Measurements from ENCODE around the gene MLIP.
"Not testable (repeated sequence)": the region's sequence is repeated elsewhere in the genome, so short reads cannot be mapped to it uniquely, and the experiment has no call there.

Gene MLIP

DNA sequence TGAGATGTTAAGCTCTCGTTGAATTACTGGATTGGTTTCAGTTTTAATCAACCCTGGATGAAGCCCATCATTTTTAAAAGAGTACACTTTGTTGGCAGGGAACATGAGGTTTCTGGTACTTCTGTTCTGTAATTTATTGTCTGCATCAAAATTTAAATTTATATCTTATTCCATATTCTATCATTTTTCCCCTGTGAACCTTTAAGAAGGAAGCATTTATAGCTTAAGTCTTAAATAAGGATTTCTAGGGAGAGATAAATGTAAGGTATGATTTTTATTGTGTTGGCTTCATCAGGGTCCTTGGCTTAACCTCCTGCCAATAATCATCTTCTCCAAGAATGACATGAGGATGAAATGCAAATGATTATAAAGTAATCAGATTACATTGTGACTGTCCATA lies 40.6 kb downstream of the MLIP start:
- DNase-seq: no peak

GRCh38 chr6:54156650-54157250 lies 45.5 kb downstream of the MLIP start:
- no peak for DNase-seq

DNA sequence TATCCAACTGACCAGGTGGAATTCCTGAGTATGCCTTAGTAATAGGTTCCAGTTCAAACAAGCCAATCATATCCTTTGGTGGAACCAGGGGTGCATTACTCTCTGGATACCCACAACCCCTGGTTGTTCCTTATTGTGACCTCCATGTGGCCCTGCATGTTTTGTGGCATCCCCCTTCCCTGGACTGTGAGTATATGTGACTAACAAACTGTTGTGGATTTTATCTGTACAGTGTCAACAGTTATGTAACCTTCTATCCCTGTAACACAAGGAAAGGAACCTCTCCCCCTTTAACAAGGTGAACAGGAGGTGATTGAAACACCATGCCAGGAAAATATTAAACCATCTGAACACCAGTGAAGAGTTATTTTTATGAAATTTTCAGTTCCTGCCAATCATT lies 46.2 kb downstream of the MLIP start:
- DNase-seq: no peak

GRCh38 chr6:54173089-54173488 lies 61.8 kb downstream of the MLIP start:
- no peak for DNase-seq

DNA sequence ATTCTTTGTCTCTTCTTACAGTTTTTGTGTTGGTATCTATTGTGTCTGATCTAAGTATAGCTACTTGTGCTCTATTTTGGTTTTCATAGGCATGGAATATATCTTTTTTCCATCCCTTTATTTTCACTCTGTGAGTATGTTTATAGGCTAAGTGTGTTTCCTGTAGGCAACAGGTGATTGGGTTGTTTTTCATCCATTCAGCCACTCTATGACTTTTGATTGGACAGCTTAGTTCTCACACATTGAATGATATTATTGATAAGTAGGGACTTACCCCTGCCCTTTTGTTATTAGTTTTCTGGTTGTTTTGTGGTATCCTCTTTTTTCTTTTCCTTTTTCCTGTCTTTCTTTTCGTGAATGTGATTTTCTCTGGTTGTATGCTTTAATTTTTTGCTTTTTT lies 67.9 kb downstream of the MLIP start:
- no peak for DNase-seq

DNA sequence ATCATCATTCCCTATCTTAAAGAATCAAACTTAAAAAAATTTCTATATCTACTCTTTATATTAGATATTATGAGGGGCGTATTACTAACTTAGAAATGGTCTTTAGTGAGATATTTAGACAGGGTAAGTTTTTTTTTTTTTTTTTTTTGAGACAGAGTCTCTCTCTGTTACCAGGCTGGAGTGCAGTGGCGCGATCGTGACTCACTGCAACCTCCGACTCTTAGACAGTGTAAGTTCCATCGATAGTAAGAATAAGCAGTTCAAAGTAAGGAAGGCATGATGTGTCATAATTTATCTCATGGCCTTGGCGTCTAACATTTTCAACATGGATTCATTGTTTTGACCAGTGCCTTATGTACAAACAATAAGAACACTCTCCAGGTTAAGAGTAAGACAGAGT lies 72.4 kb downstream of the MLIP start:
- DNase-seq: no peak

DNA sequence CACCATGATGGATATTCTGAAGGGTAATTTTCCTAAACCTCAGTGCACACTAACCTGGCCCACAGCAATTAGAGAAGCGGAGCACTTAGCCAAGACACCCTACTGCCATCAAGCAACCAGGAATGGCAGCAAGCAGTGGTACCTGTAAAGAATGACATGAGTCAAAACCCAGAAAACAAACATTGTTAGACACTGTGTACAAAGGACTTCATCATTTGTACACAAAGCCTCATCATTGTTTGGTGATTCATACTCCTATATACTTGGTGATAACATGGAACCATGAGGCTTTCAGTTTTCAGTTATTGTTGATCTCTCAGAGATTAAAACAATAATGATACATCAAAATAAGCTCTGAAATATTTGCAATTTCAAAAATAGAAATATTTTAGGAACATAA lies 74.6 kb downstream of the MLIP start:
- DNase-seq: no peak

DNA sequence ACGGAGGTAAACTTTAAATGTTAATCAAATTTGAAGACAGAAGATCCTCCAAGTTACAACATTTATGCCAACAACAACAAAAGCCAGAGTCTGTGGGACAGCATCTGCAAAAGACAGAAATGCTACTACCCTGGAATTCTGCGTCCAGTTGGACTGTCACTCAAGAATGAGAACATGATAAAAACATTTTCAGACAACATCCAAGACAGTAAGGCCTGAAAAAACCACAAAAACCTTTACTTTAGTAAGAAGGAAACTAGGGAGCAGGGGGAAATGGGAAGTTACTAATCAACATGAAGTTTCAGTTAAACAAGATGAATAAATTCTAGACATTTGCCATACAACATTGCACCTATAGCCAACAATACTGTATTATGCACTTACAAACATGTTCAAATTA lies 77.6 kb downstream of the MLIP start:
- DNase-seq: no peak

- DNase-seq: no peak
Measured at GRCh38 chr6:54191461-54191860, 80.2 kb downstream of the MLIP start.

DNA sequence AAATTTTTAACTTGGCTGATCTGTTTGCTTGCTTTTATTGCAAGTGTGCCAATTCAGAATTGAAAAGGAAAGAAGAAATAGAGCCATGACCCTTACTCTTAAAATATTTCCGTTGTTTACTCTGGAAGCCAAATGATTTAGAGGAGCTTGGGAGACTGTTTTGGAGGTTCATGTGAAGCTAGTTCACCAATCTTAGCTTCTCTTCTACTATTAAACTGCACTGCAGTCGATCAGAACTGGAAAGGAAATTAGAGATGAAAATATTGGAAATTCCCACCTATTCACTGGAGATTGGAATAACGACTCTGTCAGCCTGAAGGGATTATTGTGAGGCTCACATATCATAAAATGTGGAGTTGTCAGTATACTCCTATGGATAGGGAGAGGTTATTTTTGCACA lies 81.8 kb downstream of the MLIP start:
- no peak for DNase-seq

DNA sequence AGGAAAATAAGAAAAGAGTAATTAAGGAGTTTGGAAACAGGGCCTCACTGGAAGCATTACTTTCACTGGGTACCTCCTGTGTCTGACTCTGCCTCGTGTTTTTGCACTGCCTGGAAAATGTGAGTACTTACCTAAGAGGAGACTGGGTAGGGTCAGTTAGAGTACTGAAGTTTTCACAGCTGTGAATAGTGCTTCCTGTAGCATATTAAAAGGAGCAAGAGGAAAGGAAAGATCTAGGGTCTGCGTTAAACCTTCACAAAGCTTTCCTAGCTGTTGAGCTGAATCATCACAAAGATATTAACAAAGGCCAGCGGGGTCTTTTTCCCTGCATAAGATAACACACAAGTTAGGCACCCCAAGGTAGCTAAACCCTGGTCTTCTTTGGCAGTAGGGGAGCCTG lies 82.3 kb downstream of the MLIP start:
- no peak for DNase-seq

GRCh38 chr6:54194067-54194466 lies 82.8 kb downstream of the MLIP start:
- DNase-seq: no peak

DNA sequence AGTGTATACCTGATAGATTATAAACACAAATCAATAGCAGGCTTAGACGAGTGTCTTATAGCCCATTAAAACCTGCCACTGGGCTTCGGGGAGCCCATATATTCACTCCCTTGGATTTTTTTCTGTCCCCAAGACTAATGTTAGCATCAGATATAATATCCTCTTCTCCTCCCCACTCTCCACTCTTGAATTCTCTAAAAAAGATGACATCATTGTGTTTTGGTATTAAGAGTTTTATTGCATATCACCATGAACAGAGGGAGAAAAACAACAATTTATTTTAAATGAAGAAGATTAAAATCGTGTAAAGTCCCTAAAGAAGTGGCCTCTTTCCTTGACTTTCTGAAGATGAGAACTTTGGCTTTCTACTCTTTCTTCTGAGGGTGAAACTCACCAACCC lies 84.4 kb downstream of the MLIP start:
- no peak for DNase-seq

- no peak for DNase-seq
Measured at GRCh38 chr6:54196905-54197304, 85.7 kb downstream of the MLIP start.

DNA sequence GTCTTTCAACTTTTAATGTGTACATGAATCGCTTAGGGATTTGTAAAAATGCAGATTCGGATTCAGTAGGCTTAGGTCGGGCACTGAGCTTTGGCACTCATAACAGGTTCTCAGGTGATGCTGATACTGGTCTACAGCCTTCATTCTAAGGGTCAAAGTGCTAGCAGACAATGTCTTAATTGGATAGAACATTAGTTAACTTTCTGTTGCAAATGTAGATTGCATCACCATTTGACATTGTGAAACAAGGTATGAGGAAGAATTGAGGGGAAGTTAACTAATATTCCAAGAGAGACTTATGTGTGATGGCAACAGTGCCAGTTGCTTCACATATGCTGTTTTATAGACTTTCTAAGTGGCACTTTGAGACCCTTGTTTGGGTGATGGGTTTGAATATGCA lies 86.9 kb downstream of the MLIP start:
- no peak for DNase-seq

DNA sequence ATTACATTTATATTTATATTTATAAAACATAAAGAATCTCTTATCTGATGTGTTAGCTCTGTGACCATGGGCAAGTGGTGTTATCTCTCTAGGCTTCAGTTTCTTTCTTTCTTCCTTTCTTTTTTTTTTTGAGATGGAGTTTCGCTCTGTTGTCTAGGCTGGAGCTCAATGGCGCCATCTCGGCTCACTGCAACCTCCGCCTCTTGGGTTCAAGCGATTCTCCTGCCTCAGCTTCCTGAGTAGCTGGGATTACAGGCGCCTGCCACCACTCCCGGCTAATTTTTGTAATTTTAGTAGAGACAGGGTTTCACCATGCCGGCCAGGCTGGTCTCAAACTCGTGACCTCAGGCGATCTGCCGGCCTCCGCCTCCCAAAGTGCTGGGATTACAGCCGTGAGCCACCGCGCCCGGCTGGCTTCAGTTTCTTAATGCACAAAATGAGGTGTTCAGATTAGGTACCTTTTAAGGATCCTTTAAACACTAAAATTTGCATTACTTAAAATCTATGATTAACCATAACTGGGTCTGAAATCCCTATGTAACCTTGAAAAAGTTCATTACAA lies 92.3 kb downstream of the MLIP start:
- not testable (repeated sequence) for DNase-seq

DNA sequence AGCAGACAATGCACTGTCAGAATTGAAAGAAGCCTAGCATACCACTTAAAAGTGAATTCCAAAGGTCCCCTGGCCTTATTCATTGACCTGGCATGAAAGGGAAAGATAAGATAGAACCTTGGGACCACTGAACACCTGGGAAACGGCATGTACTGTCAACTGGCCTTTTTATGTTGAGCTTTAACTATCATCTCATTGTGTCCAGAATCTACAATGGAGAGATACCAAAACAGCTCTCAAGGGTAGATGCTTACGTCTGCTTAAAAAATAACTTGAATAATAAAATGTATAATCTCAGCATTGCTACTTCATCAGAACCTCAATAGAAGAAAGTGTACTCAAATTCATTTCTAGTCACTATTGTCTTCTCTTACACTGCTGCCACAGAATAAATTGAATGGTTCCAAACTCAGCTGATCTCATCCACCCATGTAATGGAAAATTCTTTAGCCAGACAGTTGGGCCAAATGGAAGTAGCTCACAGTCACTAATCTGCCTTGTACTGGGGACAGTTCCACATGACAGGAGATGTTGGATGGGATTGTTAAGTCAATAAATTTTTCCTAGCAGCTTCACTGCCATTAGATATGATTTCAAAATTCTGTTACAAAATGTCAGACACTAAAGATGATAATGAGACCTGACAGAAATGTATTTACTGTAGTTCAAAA lies 93.8 kb downstream of the MLIP start:
- DNase-seq: no peak

DNA sequence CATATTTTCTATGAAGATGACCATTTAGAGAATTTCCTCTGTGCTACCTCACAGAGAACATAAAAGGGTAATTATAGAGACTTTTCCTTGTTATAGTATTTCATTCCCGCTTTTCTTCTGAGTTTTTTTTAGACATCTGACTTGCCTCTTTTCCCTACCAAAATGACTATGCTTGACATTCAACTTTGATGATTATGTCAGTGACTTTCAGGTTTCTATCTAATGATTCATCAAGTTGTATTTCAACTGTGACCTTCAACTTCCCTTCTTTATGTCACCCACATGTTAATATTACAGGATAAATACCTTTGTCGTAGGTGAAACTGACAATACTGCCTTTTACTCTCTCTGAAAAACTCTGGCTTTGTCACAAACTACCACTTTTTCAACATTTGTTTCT lies 95.3 kb downstream of the MLIP start:
- DNase-seq: no peak

GRCh38 chr6:54209983-54210382 lies 98.7 kb downstream of the MLIP start:
- DNase-seq: not testable (repeated sequence)

- no peak for DNase-seq
Measured at GRCh38 chr6:54214286-54214685, 103.0 kb downstream of the MLIP start.

DNA sequence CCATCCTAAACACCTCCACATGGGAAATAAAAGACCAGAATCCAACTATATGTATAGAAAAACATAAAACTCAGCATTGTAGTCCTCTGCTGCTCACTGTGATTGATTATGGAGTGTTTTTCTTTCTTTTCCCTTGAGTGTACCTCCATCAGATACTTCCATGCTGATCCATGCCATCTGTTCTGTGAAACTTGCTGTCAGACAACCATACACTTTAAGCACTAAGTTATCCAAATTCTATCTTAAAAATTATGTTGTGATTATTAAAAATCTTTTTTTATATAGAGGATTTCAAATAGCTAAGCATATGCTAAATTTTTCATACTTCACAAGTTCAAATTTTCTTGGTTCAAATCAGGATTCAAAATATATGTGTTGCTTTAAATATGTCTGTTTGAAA lies 105.1 kb downstream of the MLIP start:
- no peak for DNase-seq

GRCh38 chr6:54217018-54217417 lies 105.8 kb downstream of the MLIP start:
- DNase-seq: no peak

DNA sequence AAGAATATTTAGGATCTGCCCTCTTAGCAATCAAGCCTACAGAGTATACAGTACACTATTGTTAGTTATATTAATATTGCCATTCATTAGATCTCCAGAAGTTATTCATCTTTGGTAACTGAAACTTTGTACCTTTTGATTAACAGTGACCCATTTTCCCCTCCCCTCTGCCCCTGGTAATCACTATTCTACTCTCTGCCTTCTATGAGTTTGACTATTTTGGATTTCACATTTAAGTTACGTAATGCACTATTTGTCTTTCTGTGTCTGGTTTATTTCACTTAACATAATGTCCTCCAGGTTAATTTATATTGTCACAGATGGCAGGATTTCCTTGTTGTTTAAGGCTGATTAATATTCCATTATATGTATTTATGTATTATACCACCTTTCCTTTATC lies 111.0 kb downstream of the MLIP start:
- no peak for DNase-seq

DNA sequence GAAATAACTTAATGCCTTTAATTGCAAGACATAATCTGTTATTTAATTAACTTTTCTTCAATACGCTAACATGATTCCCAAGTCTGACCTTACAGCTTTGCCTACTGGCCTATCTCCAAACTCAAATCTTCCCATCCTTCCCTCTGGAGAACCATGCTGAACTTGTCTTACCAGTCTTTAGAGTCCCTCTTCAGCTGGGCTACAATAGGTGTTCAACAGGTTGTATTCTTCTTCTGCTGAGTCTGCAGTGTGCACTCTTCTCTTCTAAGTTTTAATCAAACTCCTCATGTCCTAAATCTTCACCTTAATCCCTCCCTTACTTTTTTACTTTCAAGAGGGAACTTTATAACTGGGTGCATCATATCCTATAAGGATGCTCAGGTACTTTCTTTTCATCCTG lies 121.5 kb downstream of the MLIP start:
- DNase-seq: no peak

DNA sequence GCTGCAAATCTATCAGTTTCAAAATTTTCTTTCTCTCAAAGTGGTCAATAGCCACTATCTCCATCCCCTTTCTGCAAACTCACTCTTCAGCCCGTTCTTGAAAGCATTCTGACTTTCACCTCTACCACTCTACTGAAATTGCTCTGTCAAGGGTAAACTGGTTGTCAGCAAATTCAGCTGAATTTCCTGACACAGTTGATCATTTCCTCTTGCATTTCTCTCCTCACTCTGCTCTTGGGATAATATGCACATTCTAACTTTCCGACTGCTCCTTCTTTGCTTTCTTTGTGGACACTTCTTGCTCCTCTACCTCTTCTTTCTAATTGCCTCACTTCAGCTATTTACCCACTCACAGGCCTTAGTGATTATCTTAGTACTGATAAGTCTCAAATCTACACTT lies 123.3 kb downstream of the MLIP start:
- DNase-seq: no peak

All from T-helper 9 cell (primary cell).